GM08714 (cell line): ENCODE results near the gene IP6K3.

Experiments used
- H3K4me3 ChIP-seq: fragments of 200-500 bp; sonication (Bioruptor generic); 2 replicates; pipeline ENCODE4 v1.5.1; 2014; ENCODE audit warnings: mild to moderate bottlenecking, low read length, inconsistent platforms
- ZNF274 ChIP-seq: IDR thresholded peaks from 2 replicates; pipeline ENCODE4 v1.6.1; 2012; ENCODE audit warnings: mild to moderate bottlenecking, low read depth, low read length

The IP6K3 gene

GRCh38 chr6:33686981-33687975 is 59.4 kb downstream of the IP6K3 start:
- no peak overlapping the region for H3K4me3 ChIP-seq
- no peak for TF ChIP-seq ZNF274

- TF ChIP-seq ZNF274 = no peak
- no peak overlapping the region for H3K4me3 ChIP-seq
These were observed 60.3 kb downstream of the IP6K3 start for GRCh38 chr6:33686225-33686924.

GRCh38 chr6:33685411-33686224 is 61.1 kb downstream of the IP6K3 start:
- H3K4me3 ChIP-seq = no peak overlapping the region
- no peak for TF ChIP-seq ZNF274

DNA sequence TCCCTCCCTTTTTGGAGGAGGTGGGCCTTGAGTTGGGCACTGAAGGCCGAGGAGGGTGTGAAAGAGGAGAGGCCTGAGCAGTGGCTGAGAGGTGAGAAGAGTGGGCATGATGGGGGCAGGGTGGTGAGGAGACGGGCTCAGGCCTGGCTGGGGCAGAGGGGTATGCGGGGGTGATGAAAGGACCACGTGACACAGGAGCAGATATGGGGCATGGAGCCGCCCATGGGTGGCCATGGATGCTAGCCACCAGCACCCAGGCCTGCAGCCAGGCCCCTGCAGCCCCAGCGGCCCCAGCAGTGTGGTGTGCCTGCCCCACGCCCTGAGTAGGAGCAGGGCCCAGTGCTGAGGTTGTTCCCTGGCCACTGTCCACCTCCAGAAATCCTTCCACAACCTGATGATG is 61.7 kb downstream of the IP6K3 start:
- H3K4me3 ChIP-seq = no peak overlapping the region
- no peak for TF ChIP-seq ZNF274

DNA sequence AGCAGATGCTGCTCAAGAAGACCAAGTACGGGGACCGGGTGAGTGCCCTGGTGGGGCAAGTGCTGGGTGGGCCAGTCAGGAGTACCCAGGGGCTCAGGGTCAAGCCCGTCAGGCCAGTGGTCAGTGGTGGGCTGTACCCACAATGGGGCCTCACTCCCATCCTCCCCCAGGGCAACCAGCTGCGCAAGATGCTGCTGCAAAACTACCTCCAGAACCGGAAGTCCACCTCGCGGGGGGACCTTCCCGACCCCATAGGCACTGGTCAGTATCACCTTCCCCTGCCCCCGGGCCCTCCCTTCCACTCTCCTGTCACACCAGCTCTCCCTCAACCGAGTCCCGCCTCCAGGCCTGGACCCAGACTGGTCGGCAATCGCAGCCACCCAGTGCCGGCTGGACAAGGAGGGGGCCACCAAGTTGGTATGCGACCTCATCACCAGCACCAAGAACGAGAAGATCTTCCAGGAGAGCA is 62.2 kb downstream of the IP6K3 start:
- no peak overlapping the region for H3K4me3 ChIP-seq
- no peak for TF ChIP-seq ZNF274

GRCh38 chr6:33683576-33684427 is 62.9 kb downstream of the IP6K3 start:
- TF ChIP-seq ZNF274 = no peak
- no peak overlapping the region for H3K4me3 ChIP-seq

DNA sequence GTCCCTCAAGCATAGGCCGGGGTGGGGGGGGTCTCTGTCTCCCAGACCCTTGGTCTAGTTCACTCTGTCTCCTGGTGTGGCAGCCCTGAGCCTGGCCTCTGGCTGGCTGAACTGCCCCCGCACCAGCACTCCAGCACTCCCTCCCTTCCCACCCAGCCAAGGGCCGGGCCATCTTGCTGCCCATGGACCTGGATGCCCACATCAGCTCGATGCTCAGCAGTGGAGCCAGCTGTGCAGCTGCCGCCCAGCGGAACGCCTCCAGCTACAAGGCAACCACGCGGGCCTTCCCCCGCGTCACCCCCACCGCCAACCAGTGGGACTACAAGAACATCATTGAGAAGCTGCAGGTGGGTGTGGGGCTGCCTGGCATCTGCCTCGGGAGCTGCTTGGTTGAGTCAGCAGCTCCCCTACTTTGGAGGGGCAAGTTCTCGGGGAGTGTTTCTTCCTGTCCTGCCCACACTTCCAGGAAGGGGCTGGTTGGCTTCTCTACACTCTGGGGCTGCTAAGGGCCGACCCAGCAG is 63.6 kb downstream of the IP6K3 start:
- H3K4me3 ChIP-seq = no peak overlapping the region
- TF ChIP-seq ZNF274 = no peak

DNA sequence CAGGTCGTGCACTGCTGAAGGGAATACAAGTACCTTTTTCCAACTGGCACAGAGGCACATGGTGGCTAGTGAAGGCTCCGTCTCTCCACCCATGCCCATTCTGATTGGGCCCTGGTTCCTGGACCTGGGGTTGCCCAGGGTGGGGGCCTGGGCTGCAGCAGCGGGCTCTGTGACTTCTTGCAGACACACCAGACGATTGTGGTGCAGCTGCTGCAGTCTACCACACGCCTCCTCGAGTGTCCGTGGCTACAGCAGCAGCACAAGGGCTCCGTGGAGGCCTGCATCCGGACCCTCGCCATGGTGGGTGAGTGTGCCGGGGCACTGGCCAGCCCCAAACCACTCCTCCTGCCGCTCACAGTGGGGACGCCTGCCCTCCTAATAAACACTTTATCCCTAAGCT is 64.4 kb downstream of the IP6K3 start:
- no peak overlapping the region for H3K4me3 ChIP-seq
- no peak for TF ChIP-seq ZNF274

GRCh38 chr6:33679761-33680160 is 66.9 kb downstream of the IP6K3 start:
- TF ChIP-seq ZNF274 = no peak
- no peak overlapping the region for H3K4me3 ChIP-seq

GRCh38 chr6:33678932-33679490 is 67.7 kb downstream of the IP6K3 start:
- no peak overlapping the region for H3K4me3 ChIP-seq
- no peak for TF ChIP-seq ZNF274

DNA sequence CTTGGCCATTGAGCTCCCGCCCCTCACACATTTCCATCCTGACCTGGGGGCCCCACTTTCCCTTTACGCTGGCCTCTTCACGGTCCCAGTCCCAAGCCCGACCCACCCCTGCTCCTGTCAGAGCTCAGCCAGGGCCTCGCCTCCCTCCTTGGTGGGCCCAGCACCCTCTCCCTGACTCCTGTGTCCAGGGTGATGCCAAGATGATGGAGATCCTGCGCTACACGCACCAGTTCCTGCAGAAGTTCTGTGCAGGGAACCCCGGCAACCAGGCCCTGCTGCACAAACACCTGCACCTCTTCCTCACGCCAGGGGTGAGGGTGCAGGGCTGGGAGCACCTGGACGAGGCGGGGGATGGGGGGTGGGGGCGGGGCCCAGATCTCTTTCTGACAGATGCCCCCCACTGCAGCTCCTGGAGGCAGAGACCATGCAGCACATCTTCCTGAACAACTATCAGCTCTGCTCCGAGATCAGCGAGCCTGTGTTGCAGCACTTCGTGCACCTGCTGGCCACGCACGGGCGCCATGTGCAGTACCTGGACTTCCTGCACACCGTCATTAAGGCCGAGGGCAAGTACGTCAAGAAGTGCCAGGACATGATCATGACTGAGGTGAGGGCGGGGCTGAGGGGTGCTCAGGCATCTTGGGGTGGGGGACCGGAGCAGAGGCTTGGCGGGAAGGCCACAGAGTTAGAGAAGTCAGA is 68.3 kb downstream of the IP6K3 start:
- TF ChIP-seq ZNF274 = no peak
- H3K4me3 ChIP-seq = no peak overlapping the region

DNA sequence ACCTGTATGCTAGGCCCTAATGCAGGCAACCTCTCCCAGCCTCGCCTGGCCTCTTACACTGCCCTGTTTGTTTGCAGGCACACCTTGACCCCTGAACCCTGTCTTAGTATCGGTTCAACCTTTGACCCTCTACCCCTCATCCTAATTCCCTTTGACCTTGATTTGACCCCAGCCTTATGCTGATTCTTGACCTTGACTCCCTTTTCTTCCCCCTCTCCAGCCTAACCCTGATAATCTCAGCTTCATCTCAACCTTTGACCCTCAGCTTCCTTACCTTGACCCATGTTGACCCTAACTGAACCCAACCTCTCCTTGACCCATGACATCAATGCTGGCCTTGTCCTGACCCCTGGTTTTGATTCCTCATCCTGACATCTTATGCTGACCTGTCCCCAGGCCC is 69.0 kb downstream of the IP6K3 start:
- no peak for TF ChIP-seq ZNF274
- H3K4me3 ChIP-seq = no peak overlapping the region

GRCh38 chr6:33677143-33677660 is 69.5 kb downstream of the IP6K3 start:
- no peak for TF ChIP-seq ZNF274
- no peak overlapping the region for H3K4me3 ChIP-seq
